SK-N-SH treated with all-trans-retinoic acid at 6 μM for 48 hours (cell line): ENCODE results near the gene BAIAP2L1.

Source experiments
- ATAC-seq: fragments of 200-7000 bp; cut with Tn5 transposase; 3 replicates; pipeline ENCODE4 v1.9.1; 2020; ENCODE audit warnings: mild to moderate bottlenecking, moderate library complexity
- ARNTL ChIP-seq: fragments of 450-650 bp; formaldehyde crosslinking; IDR thresholded peaks from 2 replicates; pipeline ENCODE4 v1.5.0; 2020; ENCODE audit warnings: low read depth, mild to moderate bottlenecking, moderate library complexity, borderline replicate concordance
- BACH2 ChIP-seq: fragments of 250-450 bp; sonication (Bioruptor Pico); IDR thresholded peaks from 2 replicates; pipeline ENCODE4 v1.9.0; 2021; ENCODE audit warnings: mild to moderate bottlenecking, borderline replicate concordance
- CSDC2 ChIP-seq: fragments of 250-450 bp; sonication (Bioruptor Pico); IDR thresholded peaks from 2 replicates; pipeline ENCODE4 v1.5.0; 2020; ENCODE audit warnings: mild to moderate bottlenecking, moderate library complexity
- CSRNP3 ChIP-seq: fragments of 250-450 bp; sonication (Bioruptor Pico); IDR thresholded peaks from 2 replicates; pipeline ENCODE4 v1.5.1; 2021; ENCODE audit warnings: mild to moderate bottlenecking, moderate library complexity
- ESRRG ChIP-seq: fragments of 250-450 bp; sonication (Bioruptor Pico); IDR thresholded peaks from 2 replicates; pipeline ENCODE4 v1.6.1; 2021; ENCODE audit warnings: mild to moderate bottlenecking
- ISL1 ChIP-seq: fragments of 250-450 bp; sonication (Bioruptor Pico); IDR thresholded peaks from 2 replicates; pipeline ENCODE4 v2.1.2; 2022; ENCODE audit warnings: mild to moderate bottlenecking, moderate library complexity
- OSR1 ChIP-seq: fragments of 250-450 bp; sonication (Bioruptor Pico); IDR thresholded peaks from 2 replicates; pipeline ENCODE4 v1.8.0; 2022; ENCODE audit warnings: moderate library complexity, mild to moderate bottlenecking, inconsistent platforms
- POU6F1 ChIP-seq: fragments of 250-450 bp; sonication (Bioruptor Pico); IDR thresholded peaks from 2 replicates; pipeline ENCODE4 v1.8.0; 2021; ENCODE audit warnings: low read depth, mild to moderate bottlenecking, moderate library complexity, borderline replicate concordance
- RARB ChIP-seq: fragments of 250-450 bp; sonication (Bioruptor Pico); IDR thresholded peaks from 2 replicates; pipeline ENCODE4 v1.8.0; 2021; ENCODE audit warnings: mild to moderate bottlenecking, moderate library complexity
- TCF4 ChIP-seq: fragments of 250-450 bp; sonication (Bioruptor Pico); IDR thresholded peaks from 2 replicates; pipeline ENCODE4 v1.8.0; 2021; ENCODE audit warnings: mild to moderate bottlenecking, moderate library complexity, borderline replicate concordance
- ZC3H10 ChIP-seq: fragments of 250-450 bp; sonication (Bioruptor Pico); IDR thresholded peaks from 2 replicates; pipeline ENCODE4 v1.5.1; 2021; ENCODE audit warnings: mild to moderate bottlenecking, moderate library complexity
- ZFP30 ChIP-seq: fragments of 450-650 bp; formaldehyde crosslinking; IDR thresholded peaks from 2 replicates; pipeline ENCODE4 v1.5.0; 2022; ENCODE audit warnings: mild to moderate bottlenecking, moderate library complexity
- ZNF565 ChIP-seq: fragments of 450-650 bp; formaldehyde crosslinking; conservative IDR thresholded peaks from 2 replicates; pipeline ENCODE4 v1.5.0; 2020; ENCODE audit warnings: low read depth, mild to moderate bottlenecking, moderate library complexity
- ZNF8 ChIP-seq: fragments of 450-650 bp; formaldehyde crosslinking; IDR thresholded peaks from 2 replicates; pipeline ENCODE4 v1.5.0; 2020; ENCODE audit warnings: mild to moderate bottlenecking, moderate library complexity
- TF ChIP-seq, protein P1 (sequence below): fragments of 250-450 bp; sonication (Bioruptor Pico); IDR thresholded peaks from 2 replicates; pipeline ENCODE4 v1.5.0; 2020; ENCODE audit warnings: mild to moderate bottlenecking, moderate library complexity
- TF ChIP-seq, protein P2 (sequence below): fragments of 250-450 bp; sonication (Bioruptor Pico); IDR thresholded peaks from 2 replicates; pipeline ENCODE4 v1.8.0; 2020; ENCODE audit warnings: mild to moderate bottlenecking, moderate library complexity, borderline replicate concordance

The BAIAP2L1 gene

DNA sequence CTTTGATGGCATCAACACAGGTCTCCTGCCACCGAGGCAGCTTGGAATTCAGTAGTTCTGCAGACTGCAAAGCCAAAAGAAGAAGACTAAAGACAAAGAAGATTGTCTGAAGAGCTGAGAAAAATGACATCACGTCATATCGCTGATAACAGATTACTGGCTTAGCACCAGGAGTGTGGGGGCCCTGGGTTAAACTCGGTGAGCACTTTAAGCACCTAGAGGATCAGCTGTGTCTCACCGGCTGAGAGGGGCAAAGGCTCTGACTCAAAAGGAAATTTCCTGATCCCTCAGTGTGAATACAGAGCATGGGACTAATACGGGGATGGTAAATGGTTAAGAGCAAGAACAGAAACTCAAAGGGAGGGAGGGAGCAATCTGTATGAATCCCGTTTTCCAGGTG lies 88.7 kb downstream of the BAIAP2L1 start:
- no peak for ATAC-seq
- no peak for TF ChIP-seq ZNF8 (CRISPR knock-in tag)
- TF ChIP-seq CSRNP3 = no peak
- no peak for TF ChIP-seq ZC3H10
- TF ChIP-seq OSR1 (CRISPR knock-in tag) = no peak
- TF ChIP-seq, protein P1, sequence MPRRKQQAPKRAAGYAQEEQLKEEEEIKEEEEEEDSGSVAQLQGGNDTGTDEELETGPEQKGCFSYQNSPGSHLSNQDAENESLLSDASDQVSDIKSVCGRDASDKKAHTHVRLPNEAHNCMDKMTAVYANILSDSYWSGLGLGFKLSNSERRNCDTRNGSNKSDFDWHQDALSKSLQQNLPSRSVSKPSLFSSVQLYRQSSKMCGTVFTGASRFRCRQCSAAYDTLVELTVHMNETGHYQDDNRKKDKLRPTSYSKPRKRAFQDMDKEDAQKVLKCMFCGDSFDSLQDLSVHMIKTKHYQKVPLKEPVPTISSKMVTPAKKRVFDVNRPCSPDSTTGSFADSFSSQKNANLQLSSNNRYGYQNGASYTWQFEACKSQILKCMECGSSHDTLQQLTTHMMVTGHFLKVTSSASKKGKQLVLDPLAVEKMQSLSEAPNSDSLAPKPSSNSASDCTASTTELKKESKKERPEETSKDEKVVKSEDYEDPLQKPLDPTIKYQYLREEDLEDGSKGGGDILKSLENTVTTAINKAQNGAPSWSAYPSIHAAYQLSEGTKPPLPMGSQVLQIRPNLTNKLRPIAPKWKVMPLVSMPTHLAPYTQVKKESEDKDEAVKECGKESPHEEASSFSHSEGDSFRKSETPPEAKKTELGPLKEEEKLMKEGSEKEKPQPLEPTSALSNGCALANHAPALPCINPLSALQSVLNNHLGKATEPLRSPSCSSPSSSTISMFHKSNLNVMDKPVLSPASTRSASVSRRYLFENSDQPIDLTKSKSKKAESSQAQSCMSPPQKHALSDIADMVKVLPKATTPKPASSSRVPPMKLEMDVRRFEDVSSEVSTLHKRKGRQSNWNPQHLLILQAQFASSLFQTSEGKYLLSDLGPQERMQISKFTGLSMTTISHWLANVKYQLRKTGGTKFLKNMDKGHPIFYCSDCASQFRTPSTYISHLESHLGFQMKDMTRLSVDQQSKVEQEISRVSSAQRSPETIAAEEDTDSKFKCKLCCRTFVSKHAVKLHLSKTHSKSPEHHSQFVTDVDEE (CRISPR knock-in tag) = no peak
- TF ChIP-seq POU6F1 = no peak
- no peak for TF ChIP-seq BACH2 (CRISPR knock-in tag)
- no peak for TF ChIP-seq ESRRG
- no peak for TF ChIP-seq ISL1 (CRISPR knock-in tag)
- TF ChIP-seq TCF4 = no peak

- no peak for ATAC-seq
- TF ChIP-seq RARB (CRISPR knock-in tag) (no peak), ZNF565 (CRISPR knock-in tag) (no peak), POU6F1 (no peak)
- TF ChIP-seq, all 23 proteins: peak for 0
These were observed 91.3 kb downstream of the BAIAP2L1 start for GRCh38 chr7:98309566-98309965.

DNA sequence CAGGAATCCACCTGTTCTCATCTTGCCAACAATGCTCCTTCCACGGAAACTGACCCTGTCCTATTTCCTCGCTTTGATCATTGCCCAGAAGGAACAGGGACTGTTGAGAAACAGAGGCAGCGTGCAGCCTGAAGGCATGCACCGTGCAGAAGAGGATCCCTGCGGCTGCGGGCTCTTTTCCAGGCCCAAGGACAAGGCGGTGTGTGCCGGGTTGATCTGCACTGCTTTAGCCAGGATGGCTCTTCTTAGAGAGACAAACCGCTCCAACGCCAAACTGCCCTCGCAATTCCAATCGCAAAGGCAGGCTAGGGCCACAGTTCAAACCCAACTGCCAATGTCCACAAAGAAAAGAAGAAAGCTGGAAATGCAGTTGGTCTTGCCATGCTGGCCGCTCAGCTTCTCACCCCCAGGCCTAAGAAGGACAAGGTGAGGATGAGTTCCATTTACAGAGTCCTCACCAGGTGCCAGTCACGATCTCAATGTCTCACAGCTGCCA lies 92.9 kb downstream of the BAIAP2L1 start:
- no peak for ATAC-seq
- TF ChIP-seq ZNF565 (CRISPR knock-in tag) (no peak), ESRRG (no peak), ARNTL (CRISPR knock-in tag) (no peak), CSDC2 (CRISPR knock-in tag) (no peak), RARB (CRISPR knock-in tag) (no peak), ZFP30 (CRISPR knock-in tag) (no peak), POU6F1 (no peak)
- TF ChIP-seq, protein P2, sequence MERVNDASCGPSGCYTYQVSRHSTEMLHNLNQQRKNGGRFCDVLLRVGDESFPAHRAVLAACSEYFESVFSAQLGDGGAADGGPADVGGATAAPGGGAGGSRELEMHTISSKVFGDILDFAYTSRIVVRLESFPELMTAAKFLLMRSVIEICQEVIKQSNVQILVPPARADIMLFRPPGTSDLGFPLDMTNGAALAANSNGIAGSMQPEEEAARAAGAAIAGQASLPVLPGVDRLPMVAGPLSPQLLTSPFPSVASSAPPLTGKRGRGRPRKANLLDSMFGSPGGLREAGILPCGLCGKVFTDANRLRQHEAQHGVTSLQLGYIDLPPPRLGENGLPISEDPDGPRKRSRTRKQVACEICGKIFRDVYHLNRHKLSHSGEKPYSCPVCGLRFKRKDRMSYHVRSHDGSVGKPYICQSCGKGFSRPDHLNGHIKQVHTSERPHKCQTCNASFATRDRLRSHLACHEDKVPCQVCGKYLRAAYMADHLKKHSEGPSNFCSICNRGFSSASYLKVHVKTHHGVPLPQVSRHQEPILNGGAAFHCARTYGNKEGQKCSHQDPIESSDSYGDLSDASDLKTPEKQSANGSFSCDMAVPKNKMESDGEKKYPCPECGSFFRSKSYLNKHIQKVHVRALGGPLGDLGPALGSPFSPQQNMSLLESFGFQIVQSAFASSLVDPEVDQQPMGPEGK (CRISPR knock-in tag) = no peak

DNA sequence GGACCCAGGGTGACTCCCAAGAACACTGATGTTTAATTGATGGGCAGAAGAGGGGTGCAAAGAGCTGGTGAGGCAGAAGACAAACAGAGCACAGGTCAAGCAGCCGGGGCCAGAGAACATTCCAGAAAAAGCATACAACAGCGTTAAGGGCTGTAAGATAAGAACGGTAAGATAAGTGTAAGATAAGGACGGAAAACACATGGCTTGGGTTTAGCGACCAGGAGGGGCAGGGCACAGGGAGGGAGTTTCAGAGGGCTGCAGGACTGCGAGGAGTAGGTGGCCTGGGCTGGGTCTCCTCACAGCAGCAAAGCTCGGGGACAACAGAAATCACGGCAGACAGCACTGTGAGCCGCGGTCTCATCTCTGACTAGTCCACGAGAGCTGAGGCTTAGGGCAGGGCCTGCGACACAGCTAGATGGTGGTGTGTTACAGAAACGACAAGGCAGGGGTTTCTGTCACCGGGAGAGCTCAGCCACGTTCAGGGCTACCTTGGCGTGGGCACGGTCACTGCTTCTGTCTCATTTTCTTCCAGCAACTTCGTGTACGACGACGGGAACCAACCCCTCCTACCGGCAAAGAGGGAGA lies 94.8 kb downstream of the BAIAP2L1 start:
- TF ChIP-seq TCF4 (peak; percentile 19; the same call in 1 of the 2 replicates), OSR1 (CRISPR knock-in tag) (no peak)
- TF ChIP-seq, all 23 proteins: peak for 1
- no peak for ATAC-seq
